Mesothelial cell of epicardium (in vitro differentiated cells): Measurements from ENCODE around the gene NT5DC1. TPM values are rescaled to one million over a fixed set of nuclear protein-coding genes. Genes with fewer than 3 reads are reported as not detected.
"Not testable (repeated sequence)": the region's sequence is repeated elsewhere in the genome, so short reads cannot be mapped to it uniquely, and the experiment has no call there.

Source experiments
- DNase-seq, 2 experiments: peaks; one replicate each; pipeline ENCODE4 v3.0.0; 2021; ENCODE audit warnings: low spot score in 2 of 2; ENCODE audit not compliant: unreplicated experiment in 2 of 2
- H3K27ac Mint-ChIP-seq: 2 replicates; pipeline ENCODE4 v1.8.0; 2021; ENCODE audit warnings: mixed read lengths
- H3K27me3 Mint-ChIP-seq: 2 replicates; pipeline ENCODE4 v1.8.0; 2021; ENCODE audit warnings: low read depth, mixed read lengths
- H3K36me3 Mint-ChIP-seq: 2 replicates; pipeline ENCODE4 v1.8.0; 2021; ENCODE audit warnings: mixed read lengths
- H3K4me1 Mint-ChIP-seq: 2 replicates; pipeline ENCODE4 v1.8.0; 2021; ENCODE audit warnings: mixed read lengths
- H3K4me3 Mint-ChIP-seq: 2 replicates; pipeline ENCODE4 v1.8.0; 2021; ENCODE audit warnings: mild to moderate bottlenecking, moderate library complexity, mixed read lengths
- H3K9me3 Mint-ChIP-seq: 2 replicates; pipeline ENCODE4 v1.8.0; 2021; ENCODE audit warnings: mixed read lengths
- total RNA-seq: library from RNA; stranded (reverse); gene quantifications from 3 replicates; pipeline ENCODE4 v1.2.1, GENCODE V29; 2021
- TF ChIP-seq, protein P1 (sequence below): fragments of 200-600 bp; sonication (generic); IDR thresholded peaks from one replicate; pipeline ENCODE4 v1.5.0; 2021; ENCODE audit warnings: antibody characterized with exemption; ENCODE audit not compliant: unreplicated experiment

NT5DC1 gene
- total RNA-seq, 1 donor from 2014 or later, result 34.5 TPM

- Mint-ChIP-seq H3K27ac (peak overlapping the region; percentile 47), H3K4me1 (peaks cover 41% of the 10 kb centered on the region), H3K9me3 (no peaks in the 10 kb centered on the region), H3K27me3 (no peaks in the 10 kb centered on the region), H3K4me3 (no peak overlapping the region), H3K36me3 (peaks cover 5% of the 10 kb centered on the region)
- no peak for DNase-seq
- TF ChIP-seq, protein P1, sequence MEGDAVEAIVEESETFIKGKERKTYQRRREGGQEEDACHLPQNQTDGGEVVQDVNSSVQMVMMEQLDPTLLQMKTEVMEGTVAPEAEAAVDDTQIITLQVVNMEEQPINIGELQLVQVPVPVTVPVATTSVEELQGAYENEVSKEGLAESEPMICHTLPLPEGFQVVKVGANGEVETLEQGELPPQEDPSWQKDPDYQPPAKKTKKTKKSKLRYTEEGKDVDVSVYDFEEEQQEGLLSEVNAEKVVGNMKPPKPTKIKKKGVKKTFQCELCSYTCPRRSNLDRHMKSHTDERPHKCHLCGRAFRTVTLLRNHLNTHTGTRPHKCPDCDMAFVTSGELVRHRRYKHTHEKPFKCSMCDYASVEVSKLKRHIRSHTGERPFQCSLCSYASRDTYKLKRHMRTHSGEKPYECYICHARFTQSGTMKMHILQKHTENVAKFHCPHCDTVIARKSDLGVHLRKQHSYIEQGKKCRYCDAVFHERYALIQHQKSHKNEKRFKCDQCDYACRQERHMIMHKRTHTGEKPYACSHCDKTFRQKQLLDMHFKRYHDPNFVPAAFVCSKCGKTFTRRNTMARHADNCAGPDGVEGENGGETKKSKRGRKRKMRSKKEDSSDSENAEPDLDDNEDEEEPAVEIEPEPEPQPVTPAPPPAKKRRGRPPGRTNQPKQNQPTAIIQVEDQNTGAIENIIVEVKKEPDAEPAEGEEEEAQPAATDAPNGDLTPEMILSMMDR, result no peak
These were observed 182.0 kb downstream of the NT5DC1 start for GRCh38 chr6:116282698-116283097.

DNA sequence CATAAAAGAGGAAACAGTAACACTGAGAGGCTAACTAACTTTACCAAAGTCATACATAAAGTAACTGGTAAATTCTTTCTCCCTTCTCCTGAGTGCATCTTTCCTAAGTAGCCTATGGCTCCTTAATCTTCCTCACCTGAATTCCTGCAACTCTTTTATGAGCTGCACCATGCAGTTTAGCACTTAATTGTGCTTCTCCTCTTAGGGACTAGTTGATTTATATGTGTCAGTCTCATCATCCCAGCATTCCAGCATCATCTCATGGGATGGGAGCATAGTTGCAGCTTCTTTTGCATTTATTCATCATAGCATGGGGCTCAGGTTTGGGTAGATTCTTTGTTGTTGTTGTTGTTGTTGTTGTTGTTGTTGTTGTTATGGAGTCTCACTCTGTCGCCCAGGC, 182.5 kb downstream of the NT5DC1 start:
- Mint-ChIP-seq H3K27ac (no peak overlapping the region), H3K9me3 (no peaks in the 10 kb centered on the region), H3K4me3 (no peak overlapping the region), H3K36me3 (peaks cover 2% of the 10 kb centered on the region), H3K4me1 (peaks cover 36% of the 10 kb centered on the region), H3K27me3 (no peaks in the 10 kb centered on the region)
- DNase-seq, result no peak
- TF ChIP-seq, protein P1, result no peak

GRCh38 chr6:116284984-116285383, 184.3 kb downstream of the NT5DC1 start:
- peaks cover 25% of the 10 kb centered on the region for H3K4me1 Mint-ChIP-seq
- H3K4me3 Mint-ChIP-seq, H3K27ac Mint-ChIP-seq, H3K36me3 Mint-ChIP-seq, H3K27me3 Mint-ChIP-seq, DNase-seq, H3K9me3 Mint-ChIP-seq: not testable (repeated sequence)

DNA sequence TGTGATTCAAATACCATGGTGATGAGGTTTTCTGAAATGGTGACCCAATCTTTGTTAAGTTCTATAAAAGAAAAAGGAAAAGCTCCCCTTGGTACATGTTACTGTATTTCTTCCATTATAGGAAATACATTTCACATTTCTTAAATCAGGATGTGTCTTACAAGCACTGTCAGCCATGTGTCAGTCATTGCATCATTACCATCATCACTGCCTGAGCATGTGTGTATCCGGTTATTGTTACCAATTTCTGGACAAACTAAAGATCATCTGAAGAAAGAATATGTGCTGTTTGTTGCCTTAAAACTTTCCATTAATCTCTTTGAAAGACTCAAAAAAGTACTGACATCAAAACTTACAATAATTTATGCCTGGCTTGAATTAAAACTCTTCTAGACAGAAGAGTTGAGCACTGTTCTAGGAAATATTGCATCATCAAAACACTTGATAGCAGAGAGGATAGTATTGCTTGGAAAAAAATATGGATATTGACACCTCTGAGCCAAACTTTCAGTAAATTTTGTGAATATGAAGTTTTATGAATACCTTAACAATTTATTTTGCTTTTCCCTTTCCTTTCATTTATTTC, 186.2 kb downstream of the NT5DC1 start:
- no peaks in the 10 kb centered on the region for H3K27me3 Mint-ChIP-seq
- DNase-seq, result no peak
- H3K27ac Mint-ChIP-seq, result no peak overlapping the region
- no peaks in the 10 kb centered on the region for H3K9me3 Mint-ChIP-seq
- TF ChIP-seq, protein P1, result no peak
- no peak overlapping the region for H3K4me3 Mint-ChIP-seq
- peaks cover 2% of the 10 kb centered on the region for H3K36me3 Mint-ChIP-seq
- peaks cover 13% of the 10 kb centered on the region for H3K4me1 Mint-ChIP-seq

DNA sequence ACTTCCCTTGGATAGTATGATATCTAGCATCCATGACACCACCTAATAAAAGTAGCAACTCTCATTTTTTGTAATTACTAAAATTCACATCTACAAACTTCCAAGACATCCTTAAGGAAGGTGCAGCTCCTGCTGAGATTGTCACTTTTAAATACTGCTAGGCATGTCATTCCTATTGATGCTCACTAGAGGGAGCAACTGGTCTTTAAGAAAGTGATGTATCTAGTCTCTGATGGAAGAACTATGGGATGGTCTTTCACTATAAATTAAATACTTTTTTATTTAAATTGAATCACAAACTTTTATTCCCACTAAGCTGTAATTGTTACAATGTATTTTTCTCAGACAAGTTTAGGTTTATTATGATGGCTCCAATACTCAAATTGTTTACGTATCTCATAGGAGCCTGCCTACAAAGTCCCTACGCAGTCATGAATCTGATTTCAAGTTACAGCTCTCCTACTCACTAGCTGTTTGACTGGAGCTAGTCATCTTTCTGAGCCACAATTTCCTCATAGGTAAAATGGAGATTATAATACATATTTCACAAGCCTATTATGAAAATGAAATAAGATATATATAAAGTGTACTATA, 187.1 kb downstream of the NT5DC1 start:
- H3K36me3 Mint-ChIP-seq, result peaks cover 2% of the 10 kb centered on the region
- no peak for DNase-seq
- H3K27ac Mint-ChIP-seq, result no peak overlapping the region
- H3K4me3 Mint-ChIP-seq, result no peak overlapping the region
- no peaks in the 10 kb centered on the region for H3K27me3 Mint-ChIP-seq
- no peaks in the 10 kb centered on the region for H3K9me3 Mint-ChIP-seq
- TF ChIP-seq, protein P1, result peak; percentile 83
- H3K4me1 Mint-ChIP-seq, result peaks cover 6% of the 10 kb centered on the region

GRCh38 chr6:116289876-116290275, 189.2 kb downstream of the NT5DC1 start:
- Mint-ChIP-seq H3K27me3 (no peaks in the 10 kb centered on the region), H3K9me3 (no peaks in the 10 kb centered on the region), H3K27ac (no peak overlapping the region), H3K36me3 (peaks cover 2% of the 10 kb centered on the region), H3K4me3 (no peak overlapping the region), H3K4me1 (no peaks in the 10 kb centered on the region)
- DNase-seq, result no peak
- TF ChIP-seq, protein P1, result no peak
